Cardiac atrium fibroblast (primary cell): ENCODE results near the gene CENPP. TPM values are rescaled to one million over a fixed set of nuclear protein-coding genes. Genes with fewer than 3 reads are reported as not detected.

Source experiments
- total RNA-seq: library from RNA; depleted of rRNA; stranded (reverse); fragments of >200 nt; gene quantifications from 2 replicates; pipeline ENCODE4 v1.2.3, GENCODE V29; 2015

The CENPP gene
- 0.36 and 11.2 TPM in 2 replicates for total RNA-seq

GRCh38 chr9:92325269-92325990, at the start of gene CENPP, which contains the start of gene NOL8:
Gene CENPP, plus strand, starts transcription at chr9:92325953.
Gene NOL8, minus strand, starts transcription at chr9:92325350. Its CDS starts 1,189 bp downstream, at chr9:92324161.

GRCh38 chr9:92293452-92294296, 32.1 kb upstream of the CENPP start, which contains the start of gene IARS1:
Gene IARS1, minus strand, starts transcription at chr9:92293697. Its CDS starts 4,278 bp downstream, at chr9:92289419.

GRCh38 chr9:92404042-92404836, 78.5 kb downstream of the CENPP start, which contains the start of gene OGN:
Gene OGN, minus strand, starts transcription at chr9:92404578. Its CDS starts 1,171 bp downstream, at chr9:92403407.

GRCh38 chr9:92424340-92424739, 98.6 kb downstream of the CENPP start, which contains the start of gene OMD:
Gene OMD, minus strand, starts transcription at chr9:92424471. Its CDS starts 6,913 bp downstream, at chr9:92417558.

GRCh38 chr9:92482329-92482728, 156.6 kb downstream of the CENPP start, which contains the start of gene ASPN:
Gene ASPN, minus strand, starts transcription at chr9:92482506.

GRCh38 chr9:92535940-92536850, 210.4 kb downstream of the CENPP start, which contains the start of gene ECM2:
Gene ECM2, minus strand, starts transcription at chr9:92535990. Its CDS starts 13,124 bp downstream, at chr9:92522866.

Other genes starting within 250 kb of the CENPP start
- 82.5 and 86.8 TPM in 2 replicates for gene SPTLC1, start 210.5 kb upstream of the CENPP start, total RNA-seq
- gene IARS1, start 32.3 kb upstream of the CENPP start, total RNA-seq, result 164 and 171 TPM in 2 replicates
- gene NOL8, start 603 bp upstream of the CENPP start, total RNA-seq, result 22.4 and 28.2 TPM in 2 replicates
- gene OGN, start 78.6 kb downstream of the CENPP start, total RNA-seq, result 0.49 and 11.4 TPM in 2 replicates
- gene OMD, start 98.5 kb downstream of the CENPP start, total RNA-seq, result 9.1 and 12.5 TPM in 2 replicates
- gene ASPN, start 156.6 kb downstream of the CENPP start, total RNA-seq, result 0.49 and 3.6 TPM in 2 replicates
- 5.8 and 6.0 TPM in 2 replicates for gene ECM2, start 210.0 kb downstream of the CENPP start, total RNA-seq